Adrenal gland (tissue), 5 donors: Measurements from ENCODE around the gene TAS2R10.

Experiments used
- POLR2A ChIP-seq, 2 donors: fragments of 450-650 bp; IDR thresholded peaks; one replicate each; pipeline ENCODE4 v1.6.1; 2017; ENCODE audit warnings: antibody characterized with exemption in 2 of 2, mild to moderate bottlenecking in 2 of 2, moderate library complexity in 1 of 2
- TF ChIP-seq, protein P1 (sequence below), 6 experiments: fragments of 450-650 bp in 4 of 6; fragments of 200-600 bp in 2 of 6; sonication (generic) in 1 of 6; IDR thresholded peaks; 1 replicate in 5 of 6; 2 replicates in 1 of 6; pipeline versions ENCODE4 v1.5.1 to v1.8.0; 2016 to 2021; ENCODE audit warnings: antibody characterized with exemption in 6 of 6, mild to moderate bottlenecking in 2 of 6, moderate library complexity in 1 of 6
- donor health status: DM: no; HTN: no; CAD: no.

DNA sequence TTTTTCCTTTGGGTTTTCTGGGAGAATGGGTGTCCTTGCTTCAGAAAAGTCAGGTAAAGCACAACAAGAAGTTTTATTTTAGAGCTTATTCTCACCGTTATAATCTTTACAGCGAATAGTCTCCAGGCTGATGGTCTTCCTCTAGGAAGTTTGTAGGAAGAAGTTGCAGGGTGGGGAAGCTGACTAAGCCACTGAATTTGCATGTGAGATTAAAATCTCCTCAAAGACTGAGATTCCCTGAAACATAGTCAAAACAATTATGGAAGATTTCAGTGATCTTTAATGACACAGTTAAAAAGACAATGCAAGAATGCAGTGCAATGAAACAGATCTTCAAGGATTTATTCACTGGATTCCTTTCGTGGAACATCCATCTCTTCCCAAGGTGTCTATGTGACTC, 1.2 kb downstream of the TAS2R10 start:
- TF ChIP-seq, protein P1, sequence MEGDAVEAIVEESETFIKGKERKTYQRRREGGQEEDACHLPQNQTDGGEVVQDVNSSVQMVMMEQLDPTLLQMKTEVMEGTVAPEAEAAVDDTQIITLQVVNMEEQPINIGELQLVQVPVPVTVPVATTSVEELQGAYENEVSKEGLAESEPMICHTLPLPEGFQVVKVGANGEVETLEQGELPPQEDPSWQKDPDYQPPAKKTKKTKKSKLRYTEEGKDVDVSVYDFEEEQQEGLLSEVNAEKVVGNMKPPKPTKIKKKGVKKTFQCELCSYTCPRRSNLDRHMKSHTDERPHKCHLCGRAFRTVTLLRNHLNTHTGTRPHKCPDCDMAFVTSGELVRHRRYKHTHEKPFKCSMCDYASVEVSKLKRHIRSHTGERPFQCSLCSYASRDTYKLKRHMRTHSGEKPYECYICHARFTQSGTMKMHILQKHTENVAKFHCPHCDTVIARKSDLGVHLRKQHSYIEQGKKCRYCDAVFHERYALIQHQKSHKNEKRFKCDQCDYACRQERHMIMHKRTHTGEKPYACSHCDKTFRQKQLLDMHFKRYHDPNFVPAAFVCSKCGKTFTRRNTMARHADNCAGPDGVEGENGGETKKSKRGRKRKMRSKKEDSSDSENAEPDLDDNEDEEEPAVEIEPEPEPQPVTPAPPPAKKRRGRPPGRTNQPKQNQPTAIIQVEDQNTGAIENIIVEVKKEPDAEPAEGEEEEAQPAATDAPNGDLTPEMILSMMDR (IDR thresholded peaks at IDR 0.05): no peak
- no peak for TF ChIP-seq POLR2A (IDR thresholded peaks at IDR 0.05)
